Activated naive CD4-positive, alpha-beta T cell treated with Interleukin-2 at 50 U/mL for 16 hours (primary cell): ENCODE results near the gene CNNM4.

Source experiments
- DNase-seq: peaks from one replicate; pipeline ENCODE4 v3.0.0-alpha.2; 2020

CNNM4 gene

DNA sequence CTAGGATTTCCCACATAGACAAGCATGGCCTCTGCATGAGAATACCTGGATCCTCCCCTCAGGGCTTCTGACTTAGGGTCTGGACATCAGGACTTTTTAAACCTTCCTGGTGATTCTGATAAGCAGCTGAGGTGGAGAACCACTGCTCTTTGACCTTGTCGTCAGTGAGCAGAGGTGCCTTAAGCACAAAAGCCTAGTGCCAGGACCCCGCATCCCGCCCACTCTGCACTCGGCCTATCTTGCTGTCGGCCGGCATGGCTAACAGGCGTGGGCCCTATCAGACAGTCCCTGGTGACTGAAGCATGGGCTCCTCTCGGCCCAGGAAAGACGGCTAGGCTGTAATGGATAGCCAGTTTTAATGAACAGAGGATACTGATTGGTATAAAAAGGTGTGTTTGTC lies 76.9 kb downstream of the CNNM4 start:
- DNase-seq = no peak

DNA sequence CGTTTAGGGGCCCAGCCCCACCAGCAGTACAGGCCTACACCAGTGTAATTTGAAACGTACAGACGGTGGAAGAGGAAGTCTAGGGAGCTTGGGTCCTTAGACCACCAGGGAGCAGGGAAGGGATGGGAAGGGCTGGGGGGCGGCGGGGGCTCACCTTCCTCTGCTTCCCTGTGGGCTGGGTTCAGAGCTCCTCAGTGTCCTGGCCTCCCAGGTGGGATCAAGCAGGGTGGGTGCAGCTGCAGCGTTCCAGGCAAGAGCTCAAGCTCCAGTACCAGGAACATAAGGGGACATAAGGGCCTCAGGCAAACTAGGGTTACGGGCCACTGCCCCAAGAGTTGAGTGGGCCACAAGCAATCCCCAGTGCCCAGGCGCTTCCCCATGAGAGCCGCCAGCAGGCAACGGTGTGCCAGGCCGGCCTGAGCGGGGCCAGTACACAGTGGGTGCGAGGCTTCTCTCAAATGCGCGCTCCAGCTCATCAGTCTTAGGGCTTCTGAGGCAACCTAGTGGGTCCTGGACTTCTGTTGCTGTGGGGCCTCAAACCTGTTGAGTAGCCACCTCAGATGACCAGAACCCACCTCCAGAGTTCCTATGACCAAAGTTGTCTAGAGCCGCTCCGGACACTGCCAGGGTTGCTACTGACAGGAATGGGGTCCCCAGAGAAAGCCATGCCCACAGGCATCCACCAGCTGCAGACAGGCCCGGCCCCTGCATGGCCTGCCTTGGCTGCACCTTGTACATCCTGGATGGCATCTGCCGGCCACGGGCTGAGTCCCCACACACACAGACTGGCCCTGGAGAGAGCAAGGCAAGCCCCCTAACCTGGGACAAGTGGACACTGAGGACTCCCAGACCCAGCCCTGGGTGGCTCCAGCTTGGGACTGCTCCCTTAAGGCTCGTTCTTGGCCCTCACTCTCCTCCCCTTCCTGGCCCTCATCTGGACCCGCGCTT lies 77.9 kb downstream of the CNNM4 start:
- no peak for DNase-seq

DNA sequence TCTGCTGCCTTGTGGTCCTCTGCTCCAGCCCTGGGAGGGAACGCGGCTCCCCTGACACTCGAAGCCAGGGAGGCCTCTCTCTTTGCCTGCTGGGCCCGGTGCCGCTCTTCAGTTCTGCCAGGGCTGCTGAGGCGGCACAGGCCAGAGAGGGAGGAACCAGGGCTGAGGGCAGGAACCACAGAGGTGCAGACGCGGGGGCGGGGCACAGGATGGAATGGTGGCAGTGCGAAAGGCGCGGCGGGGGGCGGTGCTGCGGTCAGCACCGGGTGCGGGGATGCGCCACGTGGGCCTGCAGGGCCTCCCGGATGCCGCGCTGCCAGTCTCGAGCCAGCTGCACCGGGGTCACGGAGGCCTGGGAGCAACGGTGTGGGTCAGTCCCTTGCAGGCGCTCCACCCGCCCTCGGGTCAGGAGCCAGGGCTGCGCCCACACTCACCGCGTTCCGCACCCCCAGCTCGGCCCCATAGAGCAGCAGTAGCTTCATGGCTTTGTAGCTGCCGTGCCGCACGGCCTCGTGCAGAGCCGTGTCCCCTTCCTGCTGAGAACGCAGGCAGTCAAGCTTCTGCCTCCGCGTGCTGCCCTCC lies 78.7 kb downstream of the CNNM4 start:
- DNase-seq = peak; percentile 82

DNA sequence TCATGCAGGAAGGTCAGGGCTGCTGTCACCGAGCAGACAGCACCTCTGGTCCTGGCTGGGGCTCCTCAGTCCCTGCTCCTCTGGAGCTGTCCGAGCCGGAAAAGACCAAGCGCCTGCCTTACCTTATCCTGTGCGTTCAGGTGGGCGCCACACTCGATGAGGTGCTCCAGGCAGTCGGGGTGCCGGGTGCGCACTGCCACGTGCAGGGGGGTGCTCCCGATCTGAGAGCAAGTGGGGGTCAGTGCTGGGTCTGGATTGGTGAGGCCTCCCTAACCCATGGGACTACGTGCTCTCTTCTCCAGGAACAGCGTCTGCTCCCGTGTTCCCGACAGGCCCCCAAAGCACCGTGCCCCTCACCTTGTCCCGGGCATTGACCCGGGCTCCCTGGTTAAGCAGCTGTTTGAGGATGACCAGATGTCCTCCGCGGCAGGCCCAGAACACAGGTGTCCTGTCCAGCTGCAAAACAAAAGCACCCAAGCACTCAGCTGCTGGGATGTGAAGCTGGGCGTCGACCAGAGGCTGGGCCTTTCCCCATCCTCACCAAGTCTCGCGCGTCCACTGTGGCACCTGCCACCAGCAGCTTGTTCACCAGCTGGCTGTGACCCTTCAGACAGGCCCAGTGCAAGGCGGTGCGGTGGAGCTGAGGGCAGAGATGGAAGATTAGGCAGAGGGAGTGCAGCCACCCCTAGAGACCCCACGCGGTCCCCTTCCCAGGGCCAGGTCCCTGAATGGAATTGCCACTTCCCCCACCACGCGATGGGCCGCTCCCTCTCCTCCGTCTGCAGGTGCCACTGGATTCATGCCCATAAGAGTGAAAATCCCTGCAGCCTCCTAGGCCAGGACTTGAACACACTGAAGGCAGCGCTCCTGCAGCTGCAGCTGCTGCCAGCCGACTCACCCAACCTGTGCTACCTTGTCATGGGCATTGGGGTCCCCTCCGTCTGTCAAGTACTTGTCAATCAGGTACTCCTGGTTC lies 79.5 kb downstream of the CNNM4 start:
- DNase-seq = no peak

DNA sequence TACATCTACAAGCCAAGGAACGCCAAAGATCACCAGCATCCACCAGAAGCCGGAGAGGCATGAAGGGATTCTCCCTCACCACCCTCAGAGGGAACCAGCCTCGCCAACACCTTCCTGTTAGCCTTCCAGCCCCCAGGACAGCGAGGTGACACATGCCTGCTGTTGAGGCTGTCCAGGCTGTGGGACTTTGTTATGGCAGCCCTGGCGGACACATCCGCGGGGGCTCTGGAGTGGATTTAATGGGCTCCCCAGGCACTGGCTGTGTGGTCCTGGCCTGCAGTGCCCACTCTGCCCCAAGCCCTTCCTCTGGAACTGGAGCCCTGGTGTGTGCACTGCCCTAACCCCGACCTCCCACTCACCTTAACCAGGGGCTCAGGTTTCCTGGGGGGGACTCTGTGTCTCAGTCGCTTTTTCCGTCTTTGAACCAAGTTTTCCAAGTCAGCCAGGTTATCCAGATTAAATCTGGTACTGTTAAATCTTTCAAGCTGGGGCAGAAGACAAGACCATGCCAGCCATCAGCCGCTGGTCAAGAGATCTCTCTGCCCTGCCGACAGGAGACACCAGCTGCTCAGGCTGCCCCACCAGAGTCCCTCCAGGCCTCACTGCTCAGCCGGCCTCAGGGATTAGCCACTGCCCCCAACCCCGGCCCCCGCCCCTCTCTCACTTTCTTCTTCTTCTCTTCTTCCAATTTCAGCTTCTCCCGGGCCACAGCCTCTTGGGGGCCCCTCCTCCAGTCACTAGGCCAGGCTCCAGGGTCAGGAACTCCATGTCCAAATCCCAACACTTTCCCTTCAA lies 81.2 kb downstream of the CNNM4 start:
- DNase-seq = no peak

DNA sequence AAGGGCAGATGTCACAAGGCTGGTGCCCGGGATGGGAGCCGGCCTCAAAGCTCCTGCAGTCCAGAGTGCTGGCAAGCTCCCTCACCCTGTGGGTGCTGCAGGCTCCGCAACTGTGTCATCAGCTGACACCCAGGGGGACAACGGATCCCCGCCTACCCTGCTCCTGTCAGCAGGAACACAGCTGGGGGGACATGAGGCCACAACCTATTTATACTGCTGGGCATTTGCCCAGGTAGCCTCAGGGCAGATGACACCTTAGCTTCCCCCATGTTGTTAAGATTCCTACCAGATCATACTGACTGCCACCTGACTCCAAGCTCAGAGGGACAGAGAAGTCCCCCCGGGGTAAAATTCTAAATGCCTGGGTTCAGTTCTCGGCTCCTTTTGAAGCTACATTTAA lies 81.9 kb downstream of the CNNM4 start:
- DNase-seq = no peak

DNA sequence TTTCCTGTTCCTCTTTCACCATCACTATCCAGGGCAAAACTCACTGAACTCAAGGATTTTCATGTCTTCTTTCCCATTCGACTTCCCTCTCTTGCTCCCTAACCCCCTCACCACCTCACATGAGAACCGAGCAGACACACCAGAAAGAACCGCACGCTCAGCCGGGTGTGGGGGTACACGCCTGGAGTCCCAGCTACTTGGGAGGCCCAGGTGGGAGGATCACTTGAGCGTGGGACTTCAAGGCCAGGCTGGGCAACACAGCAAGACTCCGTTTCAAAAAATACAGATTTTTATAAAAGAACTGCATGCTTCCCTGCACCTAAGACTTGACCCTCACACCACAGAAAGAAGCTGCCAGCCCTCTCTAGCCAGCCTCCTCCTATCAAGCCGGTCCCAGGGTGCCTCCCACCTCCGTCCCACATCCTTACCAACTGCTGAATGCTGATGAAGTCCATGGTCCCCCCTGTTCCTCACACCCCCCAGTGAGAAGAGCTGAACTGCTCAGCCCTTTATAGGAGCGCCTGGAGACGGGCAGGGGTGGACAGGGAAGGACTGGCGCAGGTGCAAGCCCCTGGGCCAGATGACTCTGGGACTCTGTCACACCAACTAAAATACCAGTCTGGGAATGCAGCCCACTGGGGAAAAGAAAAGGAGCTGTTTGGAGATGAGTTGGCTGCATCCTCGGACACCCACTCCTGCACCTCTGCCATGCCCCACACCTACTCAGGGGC lies 83.0 kb downstream of the CNNM4 start, which contains the start of gene ANKRD23:
Gene ANKRD23 (minus strand): TSS at position 484 of the 731 bp plus-strand sequence. CDS start 29 bp downstream, at position 455.
- DNase-seq = no peak

DNA sequence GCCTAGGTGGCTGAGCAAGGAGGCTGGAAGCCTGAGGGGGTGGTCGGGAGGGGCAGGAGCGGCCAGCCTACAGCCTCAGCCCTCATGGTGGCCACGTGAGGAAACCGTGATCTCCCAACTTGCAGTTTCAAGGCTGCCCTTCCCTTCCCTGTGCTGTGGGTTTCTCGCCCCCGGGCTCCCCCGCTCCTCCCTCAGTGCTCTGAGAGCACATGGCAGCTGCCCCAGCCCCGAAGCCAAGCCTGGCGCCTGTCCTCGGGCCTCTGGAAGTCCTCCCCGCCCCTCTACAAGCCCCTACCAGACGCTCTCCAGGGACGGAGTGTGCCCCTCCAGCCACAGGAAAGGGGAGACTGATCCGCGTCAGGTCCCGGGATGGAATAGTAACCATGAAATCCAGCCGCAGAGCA lies 83.7 kb downstream of the CNNM4 start:
- no peak for DNase-seq

DNA sequence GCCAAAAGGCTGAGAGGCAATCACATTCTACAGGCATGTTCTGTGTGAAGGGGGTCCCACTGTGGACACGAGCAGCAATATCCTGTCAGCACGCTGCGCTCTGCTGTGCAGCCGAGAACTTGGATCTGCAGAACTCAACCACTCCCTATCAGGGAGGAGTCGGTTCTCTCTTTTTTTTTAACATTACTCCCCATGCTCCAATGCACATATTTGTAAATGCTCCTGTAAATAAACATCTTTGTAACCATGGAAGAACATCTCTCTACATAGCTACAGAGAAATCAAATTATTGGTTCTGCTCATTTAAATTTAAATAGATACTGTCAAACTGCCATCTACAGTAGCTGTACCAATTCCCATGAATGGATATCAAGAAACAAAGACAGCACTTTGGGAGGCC lies 86.1 kb downstream of the CNNM4 start:
- no peak for DNase-seq

DNA sequence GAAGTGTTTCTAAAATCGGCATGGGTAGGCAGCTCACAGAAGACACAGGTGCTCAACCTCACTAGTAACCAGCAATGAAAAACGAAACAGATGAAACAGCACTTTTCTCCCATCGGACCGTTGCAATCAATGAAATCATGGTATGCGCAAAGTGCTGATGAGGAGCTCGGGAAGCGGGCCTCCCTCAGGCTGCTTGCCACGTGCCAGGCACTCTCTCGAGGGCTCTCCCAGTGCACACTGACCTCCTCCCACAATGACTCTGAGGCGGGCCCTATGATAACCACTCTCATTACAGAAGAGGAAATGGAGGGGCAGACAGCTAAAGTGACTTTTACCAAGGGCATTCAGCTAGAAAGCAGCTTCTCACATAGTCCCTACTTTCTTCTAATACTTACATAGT lies 86.9 kb downstream of the CNNM4 start:
- no peak for DNase-seq

DNA sequence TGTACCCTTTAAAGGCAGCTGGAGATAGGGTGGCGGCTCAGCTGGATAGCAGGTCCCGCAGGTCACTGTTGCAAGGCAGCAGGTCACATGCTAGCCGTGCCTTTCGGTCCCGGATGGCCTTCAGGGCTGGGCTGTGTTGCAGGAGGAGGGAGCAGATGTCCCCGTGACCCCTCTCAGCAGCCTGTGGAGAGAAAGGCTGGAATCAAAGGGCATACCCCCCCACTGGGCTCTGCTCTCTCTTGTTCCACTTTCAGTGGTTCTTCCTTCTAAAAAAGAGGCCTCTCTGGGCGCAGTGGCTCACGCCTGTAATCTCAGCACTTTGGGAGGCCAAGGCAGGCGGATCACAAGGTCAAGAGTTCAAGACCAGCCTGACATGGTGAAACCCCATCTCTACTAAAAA lies 87.6 kb downstream of the CNNM4 start:
- DNase-seq = no peak

DNA sequence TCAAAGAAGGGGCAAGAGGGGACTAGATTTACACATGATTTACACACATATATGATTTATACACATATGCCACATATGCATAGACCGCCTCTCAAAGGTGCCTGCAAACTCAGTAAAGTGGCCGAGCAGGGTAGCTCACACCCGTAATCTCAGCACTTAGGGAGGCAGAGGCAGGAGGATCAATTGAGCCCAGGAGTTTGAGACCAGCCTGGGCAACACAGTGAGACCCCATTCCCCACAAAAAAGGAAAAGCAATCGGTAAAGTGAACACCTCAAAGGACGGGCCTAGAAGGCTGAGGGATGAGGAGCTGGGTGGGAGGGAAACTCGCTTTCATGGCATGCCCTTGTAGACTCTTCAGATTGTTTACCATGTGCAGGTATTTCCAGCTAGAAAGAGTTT lies 92.0 kb downstream of the CNNM4 start:
- no peak for DNase-seq

DNA sequence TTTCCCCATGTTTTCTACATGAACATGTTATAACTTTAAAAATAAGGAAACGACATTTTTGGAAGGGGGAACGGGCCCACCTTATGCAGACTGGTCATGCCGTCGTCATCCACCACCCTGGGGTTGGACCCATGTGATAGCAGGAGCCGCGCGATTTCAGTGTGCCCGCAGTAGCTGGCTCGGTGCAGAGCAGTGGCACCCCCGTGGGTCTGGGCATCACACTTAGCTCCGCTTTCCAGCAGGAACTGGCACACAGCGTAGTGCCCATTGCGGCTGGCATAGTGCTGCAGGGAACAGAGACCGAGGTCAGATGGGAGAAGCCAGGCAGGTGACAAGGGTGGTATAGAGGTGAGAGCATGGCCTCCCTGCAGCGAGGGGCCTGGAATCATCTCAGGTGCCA lies 92.6 kb downstream of the CNNM4 start:
- DNase-seq = no peak

DNA sequence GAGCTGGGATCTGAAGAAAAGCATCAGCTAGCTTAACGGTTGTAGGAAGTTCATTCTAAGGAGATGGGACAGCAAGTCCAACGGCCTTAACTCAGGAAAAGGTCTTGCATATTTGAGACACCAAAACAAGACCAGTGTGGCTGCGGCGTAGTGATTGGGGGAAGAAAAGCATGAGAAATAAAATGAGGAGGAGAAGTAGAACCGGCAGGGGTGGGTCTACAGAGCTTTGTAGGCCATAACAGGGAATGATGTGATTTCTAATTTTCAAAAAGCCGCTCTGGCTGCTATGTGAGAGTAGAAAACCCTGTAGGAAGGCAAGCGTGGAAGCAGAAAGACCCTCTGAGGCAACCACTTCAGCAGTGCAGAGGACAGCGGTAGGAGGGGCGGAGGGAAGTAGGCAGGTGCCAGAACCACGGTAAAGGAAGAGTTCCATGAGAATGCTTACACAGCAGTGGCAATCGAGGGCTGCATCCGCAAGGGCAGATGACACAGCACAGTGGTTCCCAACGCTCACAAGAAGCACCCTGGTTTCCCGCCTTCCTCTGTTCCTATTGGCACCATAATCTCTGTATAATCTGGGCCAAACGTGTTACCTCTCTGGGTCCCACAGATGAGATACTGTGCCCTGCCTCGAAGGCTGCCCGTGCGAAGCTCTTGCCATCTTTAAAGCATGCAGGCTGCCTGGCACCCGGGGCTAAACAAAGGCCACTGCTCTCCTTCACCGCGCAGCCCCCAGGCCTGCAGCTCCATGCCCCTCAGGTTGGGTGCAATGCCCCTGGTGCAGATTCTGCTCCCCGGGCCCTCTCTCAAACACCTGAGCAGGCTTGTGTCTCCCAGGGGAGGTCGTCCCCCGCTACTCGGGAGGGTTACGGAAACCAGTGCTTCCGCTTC lies 96.3 kb downstream of the CNNM4 start:
- DNase-seq = peak; percentile 43

DNA sequence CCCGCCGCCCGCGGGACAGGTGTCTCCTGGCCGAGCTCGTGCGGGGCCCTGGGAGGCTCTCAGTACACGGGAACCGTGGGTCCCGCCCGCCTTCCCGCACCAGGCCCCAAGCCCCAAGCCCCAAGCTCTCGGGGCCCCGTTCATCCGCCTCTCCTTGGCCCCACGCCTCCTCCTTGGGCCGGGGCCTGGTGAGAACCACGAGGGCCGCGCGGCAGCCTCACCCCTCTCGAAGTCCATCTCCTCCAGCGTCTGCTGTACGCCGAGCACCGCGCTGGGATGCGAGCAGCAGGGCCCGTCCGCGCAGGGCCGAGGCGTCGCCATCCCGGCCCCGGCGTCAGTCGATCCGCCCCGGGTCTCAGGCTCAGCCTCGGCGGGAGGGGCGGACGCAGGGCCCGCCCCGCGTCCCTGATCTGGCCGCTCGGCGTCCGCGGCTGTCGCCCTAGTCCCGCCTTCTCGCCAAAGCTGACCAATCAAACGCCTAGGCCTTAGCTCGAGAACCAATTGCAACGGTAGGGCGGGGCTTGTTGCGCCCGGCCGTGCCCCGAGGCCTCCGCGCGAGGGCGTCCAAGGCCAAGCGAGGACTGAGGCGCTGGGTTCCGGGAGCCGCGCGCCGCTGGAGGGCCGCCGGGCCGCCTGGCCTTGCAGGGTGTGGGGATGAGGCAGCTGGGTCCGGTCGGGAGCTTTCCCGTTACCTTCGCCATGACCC lies 97.1 kb downstream of the CNNM4 start, which contains the start of gene ANKRD39:
Gene ANKRD39 (minus strand): TSS at position 350 of the 706 bp plus-strand sequence. CDS start 29 bp downstream, at position 321.
- peak; percentile 98 for DNase-seq

DNA sequence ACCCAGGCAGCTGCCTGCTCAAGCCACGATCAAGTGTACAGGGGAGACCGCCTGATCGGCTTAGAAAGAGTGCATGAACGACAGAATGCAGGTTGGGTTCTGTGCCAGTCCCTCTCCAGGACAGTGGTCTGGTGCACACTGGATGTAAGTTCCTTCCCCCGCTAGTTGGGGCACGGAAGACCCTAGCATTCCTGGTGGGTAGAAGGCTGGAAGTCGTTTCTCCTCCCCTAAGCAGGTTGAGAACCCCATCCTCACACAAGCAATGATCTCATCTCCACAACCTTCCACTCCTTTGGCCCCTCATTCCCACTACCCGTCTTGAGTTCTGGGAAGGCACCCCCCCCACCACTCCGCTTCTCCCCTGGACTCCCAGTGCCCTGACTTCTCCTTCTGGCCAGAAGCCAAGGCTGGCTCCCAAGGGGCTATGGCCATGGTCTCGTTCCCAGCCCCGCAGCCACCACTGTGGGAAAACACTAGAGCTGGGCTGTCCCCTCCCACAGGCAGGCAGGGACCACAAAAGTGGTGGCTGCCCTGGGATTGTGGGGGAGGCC lies 98.5 kb downstream of the CNNM4 start:
- DNase-seq = no peak

DNA sequence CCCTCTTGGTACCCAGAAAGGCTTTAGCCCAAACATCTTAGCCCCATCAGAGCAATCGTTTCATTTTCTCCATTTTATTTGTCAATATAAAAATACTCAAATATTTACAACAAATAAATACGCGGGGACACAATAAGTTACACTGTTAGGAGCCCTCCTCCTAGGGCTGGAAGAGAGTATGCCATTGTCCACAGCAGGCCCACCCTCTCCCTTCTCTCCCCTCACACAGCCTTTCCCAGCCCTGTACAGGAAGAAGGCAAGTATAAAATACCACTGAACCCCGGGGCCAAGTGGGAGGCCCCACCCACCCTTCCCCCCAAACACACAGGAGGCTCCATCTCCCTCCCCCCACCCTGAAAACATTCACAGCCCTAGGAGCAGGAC lies 99.0 kb downstream of the CNNM4 start:
- DNase-seq = no peak

DNA sequence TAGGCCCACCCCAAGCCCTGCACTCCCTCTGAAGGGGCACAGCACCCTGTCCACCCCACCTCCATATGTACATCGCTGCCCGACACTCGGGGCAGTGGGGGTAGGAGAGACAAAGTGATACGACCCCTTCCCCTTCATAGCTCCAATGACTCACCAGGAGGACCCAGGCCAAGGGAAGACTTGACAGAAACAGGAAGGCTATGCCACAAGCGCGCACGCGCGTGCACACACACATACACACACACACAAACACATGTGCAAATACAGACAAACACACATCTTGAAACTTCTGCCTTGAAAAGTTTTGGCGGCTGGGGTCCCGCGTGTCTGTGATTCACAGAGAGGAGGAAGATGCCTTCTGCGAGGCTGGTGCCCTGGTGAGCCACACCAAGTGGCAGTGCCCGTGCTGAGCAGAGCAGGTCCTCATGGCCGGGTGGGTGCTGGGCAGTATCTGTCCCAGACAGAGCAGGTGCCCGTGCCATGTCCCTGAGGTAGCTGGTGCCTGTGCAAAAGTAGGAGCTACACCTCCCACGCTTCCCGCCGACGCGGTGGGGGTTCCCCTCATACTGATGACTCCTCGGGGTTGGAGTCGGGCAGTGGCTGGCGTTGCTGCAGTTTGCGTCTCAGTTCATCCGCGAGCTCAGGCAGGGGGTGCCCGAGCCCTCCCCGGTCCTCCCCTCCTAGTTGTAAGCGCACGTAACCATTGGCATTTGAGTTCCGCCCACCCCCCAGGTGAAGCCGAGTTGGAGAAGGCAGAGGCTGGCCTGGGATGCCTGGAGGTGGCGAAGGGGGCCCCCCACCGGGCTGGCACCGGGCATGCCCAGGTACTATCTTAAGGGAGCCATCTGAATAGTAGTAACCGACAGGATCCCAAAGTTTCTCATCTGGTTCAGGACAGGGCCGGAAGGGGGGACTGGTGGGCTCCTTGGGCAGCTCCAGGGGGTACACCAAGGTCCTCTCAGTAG lies 99.6 kb downstream of the CNNM4 start:
- DNase-seq = peak; percentile 63
